Vagina (tissue), 2 donors: ENCODE measurements around the gene ROR2. TPM values are rescaled to one million over a fixed set of nuclear protein-coding genes. Genes with fewer than 3 reads are reported as not detected.
A peak's percentile ranks its signal among the peaks of the same experiment; 100 is the strongest.

Experiments used
- DNase-seq, 2 donors: peaks; one replicate each; pipeline ENCODE4 v3.0.0-alpha.2; 2017; ENCODE audit errors: extremely low spot score in 2 of 2
- H3K27ac ChIP-seq: fragments of 200-600 bp; sonication (generic); one replicate; pipeline ENCODE4 v1.5.1; 2019
- H3K27me3 ChIP-seq: fragments of 200-600 bp; sonication (generic); one replicate; pipeline ENCODE4 v1.5.1; 2019
- H3K36me3 ChIP-seq, 2 donors: fragments of 200-600 bp; sonication (generic); one replicate each; pipeline ENCODE4 v1.5.1; 2017 to 2019
- H3K4me1 ChIP-seq: fragments of 200-600 bp; sonication (generic); one replicate; pipeline ENCODE4 v1.5.1; 2019
- H3K4me3 ChIP-seq, 2 donors: fragments of 200-600 bp; sonication (generic); 1 replicate in 1 of 2; 2 replicates in 1 of 2; pipeline ENCODE4 v1.5.1; 2016 to 2019
- H3K9me3 ChIP-seq: fragments of 200-600 bp; sonication (generic); one replicate; pipeline ENCODE4 v1.5.1; 2019
- CTCF ChIP-seq, 3 experiments: fragments of 450-650 bp in 2 of 3; fragments of 200-600 bp in 1 of 3; sonication (generic) in 1 of 3; IDR thresholded peaks; one replicate each; pipeline ENCODE4 v1.5.1; 2017 to 2019; ENCODE audit warnings: antibody characterized with exemption in 3 of 3, mild to moderate bottlenecking in 2 of 3, moderate library complexity in 2 of 3
- POLR2A ChIP-seq, 2 donors: fragments of 450-650 bp; IDR thresholded peaks; one replicate each; pipeline ENCODE4 v1.6.1; 2017; ENCODE audit warnings: antibody characterized with exemption in 2 of 2, mild to moderate bottlenecking in 2 of 2, moderate library complexity in 2 of 2
- POLR2AphosphoS5 ChIP-seq, 2 donors: sonication (generic); formaldehyde crosslinking; IDR thresholded peaks; one replicate each; pipeline ENCODE4 v1.9.0; 2017; ENCODE audit warnings: antibody characterized with exemption in 2 of 2, mild to moderate bottlenecking in 2 of 2, low read depth in 1 of 2; ENCODE audit not compliant: insufficient read depth in 1 of 2
- intact Hi-C: fragments of 100-400 bp; cut with DNase I; formaldehyde crosslinking; loops from one replicate; pipeline ENCODE4 v1.15.1; 2023
- total RNA-seq: library from RNA; depleted of rRNA; stranded (reverse); fragments of >200 nt; gene quantifications from one replicate; pipeline ENCODE4 v1.2.3, GENCODE V29; 2016

ROR2 gene
- total RNA-seq, 1 donor from 2014 or later = 22.3 TPM

GRCh38 chr9:91905991-91906469 lies 44.0 kb downstream of the ROR2 start:
- peaks cover 78% of the 10 kb centered on the region for H3K4me1 ChIP-seq
- DNase-seq = no peak
- no peak overlapping the region for H3K27ac ChIP-seq
- intact Hi-C loops = no loop called here
- no peaks in the 10 kb centered on the region for H3K9me3 ChIP-seq
- H3K27me3 ChIP-seq = no peaks in the 10 kb centered on the region
- peak overlapping the region; percentile 31 to 32 for H3K4me3 ChIP-seq
- TF ChIP-seq POLR2AphosphoS5 (IDR thresholded peaks at IDR 0.05; ENCODE audit: insufficient read depth in 1 of 2, low read depth in 1 of 2) (no peak), CTCF (IDR thresholded peaks at IDR 0.05) (no peak), POLR2A (IDR thresholded peaks at IDR 0.05) (no peak)
- H3K36me3 ChIP-seq = no peaks in the 10 kb centered on the region

- no peak for DNase-seq
- Histone ChIP-seq H3K9me3 (no peaks in the 10 kb centered on the region), H3K4me1 (peaks cover 86% of the 10 kb centered on the region), H3K36me3 (no peaks in the 10 kb centered on the region), H3K4me3 (no peak overlapping the region), H3K27ac (no peak overlapping the region), H3K27me3 (no peaks in the 10 kb centered on the region)
- TF ChIP-seq POLR2AphosphoS5 (IDR thresholded peaks at IDR 0.05; ENCODE audit: insufficient read depth in 1 of 2, low read depth in 1 of 2) = no peak
- TF ChIP-seq CTCF (IDR thresholded peaks at IDR 0.05) = no peak
- TF ChIP-seq POLR2A (IDR thresholded peaks at IDR 0.05) = no peak
- intact Hi-C loops = no loop called here
These were observed 44.8 kb downstream of the ROR2 start for GRCh38 chr9:91905237-91905650.

GRCh38 chr9:91904588-91905236 lies 45.3 kb downstream of the ROR2 start:
- intact Hi-C loops = no loop called here
- H3K4me1 ChIP-seq = peaks cover 91% of the 10 kb centered on the region
- DNase-seq = no peak
- no peaks in the 10 kb centered on the region for H3K9me3 ChIP-seq
- TF ChIP-seq POLR2AphosphoS5 (IDR thresholded peaks at IDR 0.05; ENCODE audit: insufficient read depth in 1 of 2, low read depth in 1 of 2) (no peak), POLR2A (IDR thresholded peaks at IDR 0.05) (no peak), CTCF (IDR thresholded peaks at IDR 0.05) (no peak)
- H3K27me3 ChIP-seq = no peaks in the 10 kb centered on the region
- no peak overlapping the region for H3K4me3 ChIP-seq
- H3K36me3 ChIP-seq = no peaks in the 10 kb centered on the region
- H3K27ac ChIP-seq = no peak overlapping the region

- Histone ChIP-seq H3K27ac (peak overlapping the region; percentile 36), H3K9me3 (no peaks in the 10 kb centered on the region), H3K4me1 (peaks cover 98% of the 10 kb centered on the region), H3K27me3 (no peaks in the 10 kb centered on the region), H3K36me3 (no peaks in the 10 kb centered on the region), H3K4me3 (no peak overlapping the region)
- TF ChIP-seq CTCF (IDR thresholded peaks at IDR 0.05) = no peak
- no peak for TF ChIP-seq POLR2AphosphoS5 (IDR thresholded peaks at IDR 0.05; ENCODE audit: insufficient read depth in 1 of 2, low read depth in 1 of 2)
- TF ChIP-seq POLR2A (IDR thresholded peaks at IDR 0.05) = no peak
- intact Hi-C loops = no loop called here
- no peak for DNase-seq
These were observed 46.7 kb downstream of the ROR2 start for GRCh38 chr9:91903126-91903911.
